ENCODE results near the gene SLCO3A1.

Gene SLCO3A1

GRCh38 chr15:91862891-91863504 lies 9.5 kb downstream of the SLCO3A1 start:
- DNase-seq = no peak

- no peak for DNase-seq
Observed at GRCh38 chr15:91863621-91864255, 10.2 kb downstream of the SLCO3A1 start.

- no peak for DNase-seq
Observed at GRCh38 chr15:91864664-91865063, 11.2 kb downstream of the SLCO3A1 start.

- DNase-seq = no peak
Observed at GRCh38 chr15:91865486-91865885, 12.0 kb downstream of the SLCO3A1 start.

GRCh38 chr15:91865950-91866349 lies 12.4 kb downstream of the SLCO3A1 start:
- DNase-seq = no peak

- DNase-seq = no peak
Observed at GRCh38 chr15:91866371-91866905, 12.9 kb downstream of the SLCO3A1 start.

GRCh38 chr15:91866971-91867372 lies 13.5 kb downstream of the SLCO3A1 start:
- DNase-seq = no peak

GRCh38 chr15:91867581-91868026 lies 14.1 kb downstream of the SLCO3A1 start:
- no peak for DNase-seq

- DNase-seq = no peak
Observed at GRCh38 chr15:91870876-91871537, 17.5 kb downstream of the SLCO3A1 start.

- DNase-seq = no peak
Observed at GRCh38 chr15:91871837-91872236, 18.3 kb downstream of the SLCO3A1 start.

- no peak for DNase-seq
Observed at GRCh38 chr15:91872356-91873137, 19.0 kb downstream of the SLCO3A1 start.

- no peak for DNase-seq
Observed at GRCh38 chr15:91873138-91873536, 19.6 kb downstream of the SLCO3A1 start.

GRCh38 chr15:91874171-91874570 lies 20.7 kb downstream of the SLCO3A1 start:
- DNase-seq = no peak

GRCh38 chr15:91874992-91875660 lies 21.6 kb downstream of the SLCO3A1 start:
- no peak for DNase-seq

- DNase-seq = no peak
Observed at GRCh38 chr15:91876187-91876586, 22.7 kb downstream of the SLCO3A1 start.

- DNase-seq = no peak
Observed at GRCh38 chr15:91878319-91878870, 24.9 kb downstream of the SLCO3A1 start.

- no peak for DNase-seq
Observed at GRCh38 chr15:91879158-91879557, 25.6 kb downstream of the SLCO3A1 start.

- DNase-seq = no peak
Observed at GRCh38 chr15:91880373-91880772, 26.9 kb downstream of the SLCO3A1 start.

- DNase-seq = no peak
Observed at GRCh38 chr15:91881569-91882297, 28.2 kb downstream of the SLCO3A1 start.

- DNase-seq = no peak
Observed at GRCh38 chr15:91882858-91883586, 29.5 kb downstream of the SLCO3A1 start.

- no peak for DNase-seq
Observed at GRCh38 chr15:91884606-91885005, 31.1 kb downstream of the SLCO3A1 start.

Data from stimulated activated CD4-positive, alpha-beta T cell treated with anti-CD3 and anti-CD28 coated beads, Interleukin-2, amount 100 ng/mL, for 48 hours (primary cell).